Left cardiac atrium (tissue), 4 donors: ENCODE data around the gene DNAJC16. TPM values are rescaled to one million over a fixed set of nuclear protein-coding genes. Genes with fewer than 3 reads are reported as not detected.
"Not testable (repeated sequence)": the region's sequence is repeated elsewhere in the genome, so short reads cannot be mapped to it uniquely, and the experiment has no call there.

ENCODE experiments used
- ATAC-seq, 2 donors: fragments of 200-7000 bp; cut with Tn5 transposase; one replicate each; pipeline ENCODE4 v1.9.1; 2020; ENCODE audit warnings: mild to moderate bottlenecking in 2 of 2, moderate library complexity in 2 of 2
- DNase-seq: peaks from one replicate; pipeline ENCODE4 v3.0.0-alpha.2; 2020
- intact Hi-C, 2 donors: fragments of 100-400 bp; cut with DNase I; formaldehyde crosslinking; loops; one replicate each; pipeline versions ENCODE4 v1.14.1 to v1.15.1; 2022 to 2023
- total RNA-seq, 2 donors: library from RNA; stranded (reverse); fragmentation: NEBNext Ultra II Directional; extraction: Animal tissue kit (Norgen Biotek cat#: 25700); gene quantifications; one replicate each; pipeline ENCODE4 v1.2.1, GENCODE V29; 2021
- donor health status: DM: no; HTN: yes; CAD: no.
- donor health status: DM: no; HTN: yes; CAD: no; lungs with severe emphysema.
- donor health status: DM: yes; HTN: yes; CAD: no.
- donor health status: Dilated cardiomyopathy.

Gene DNAJC16
- total RNA-seq, 2 donors from 2014 or later: 17.1 to 17.7 TPM

DNA sequence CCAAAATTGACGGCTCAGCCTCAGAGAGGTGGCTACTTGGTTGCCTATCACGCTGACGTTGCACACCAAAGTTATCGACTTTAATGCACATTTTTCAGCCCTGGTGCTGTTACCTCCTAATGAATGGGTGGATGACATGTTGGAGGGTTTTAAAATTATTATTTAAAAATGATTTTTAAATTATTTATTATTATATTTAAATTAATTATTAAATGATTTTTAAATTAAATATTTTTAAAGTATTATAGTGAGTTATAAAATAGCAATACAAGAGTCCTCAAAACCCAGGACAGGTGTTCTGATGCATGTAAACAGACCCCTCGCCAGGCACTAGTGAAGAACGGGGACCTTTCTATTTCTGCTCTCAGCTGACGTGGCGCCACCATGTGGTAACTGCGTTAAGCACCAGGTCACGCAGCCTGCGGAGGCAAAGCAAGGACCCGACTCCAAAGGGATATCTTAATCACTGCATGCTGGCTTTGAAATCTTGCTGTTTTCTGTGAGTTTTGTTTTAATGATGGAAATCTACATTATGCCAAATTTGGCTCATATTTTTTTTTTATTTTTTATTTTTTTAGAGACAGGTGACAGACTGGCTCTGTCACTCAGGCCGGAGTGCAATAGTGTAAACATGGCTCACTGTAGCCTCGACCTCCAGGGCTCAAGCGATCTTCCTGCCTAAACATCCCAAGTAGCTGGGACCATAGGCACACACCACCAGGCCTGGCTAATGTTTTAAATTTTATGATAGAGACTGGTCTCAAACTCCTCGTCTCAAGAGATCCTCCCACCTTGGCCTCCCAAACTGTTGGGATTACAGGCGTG, 25.2 kb upstream of the DNAJC16 start:
- DNase-seq (peak; percentile 59), ATAC-seq (peak in 1 of 2 donors; percentile 44)
- intact Hi-C loops: loop anchor here in 1 of 2 donors (10.0 kb wide), 1 partner anchor 177 kb away; no protein-coding TSS in a partner anchor

DNA sequence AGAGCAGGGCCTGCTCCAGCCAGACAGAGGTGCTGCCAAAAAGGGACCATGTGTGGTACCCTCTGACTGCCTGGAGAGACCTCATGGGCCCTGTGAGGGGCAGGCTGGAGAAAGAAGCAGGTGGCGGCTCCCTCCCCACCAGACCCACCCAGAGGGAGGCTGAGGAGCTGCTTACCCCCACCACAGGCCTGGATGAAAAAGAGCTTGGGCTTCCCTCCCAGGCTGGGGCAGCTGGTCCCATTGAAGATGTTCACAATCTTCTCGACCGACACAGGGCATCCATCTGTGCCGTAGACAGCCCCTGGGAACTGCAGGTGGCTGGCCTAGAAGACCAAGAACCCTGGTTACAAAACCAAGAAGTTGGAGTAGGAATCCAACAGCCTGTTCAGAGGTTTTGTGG, 22.2 kb upstream of the DNAJC16 start:
- intact Hi-C loops: loop anchor here in 1 of 2 donors (10.0 kb wide), 1 partner anchor 180 kb away; no protein-coding TSS in a partner anchor
- DNase-seq (no peak), ATAC-seq (no peak)

DNA sequence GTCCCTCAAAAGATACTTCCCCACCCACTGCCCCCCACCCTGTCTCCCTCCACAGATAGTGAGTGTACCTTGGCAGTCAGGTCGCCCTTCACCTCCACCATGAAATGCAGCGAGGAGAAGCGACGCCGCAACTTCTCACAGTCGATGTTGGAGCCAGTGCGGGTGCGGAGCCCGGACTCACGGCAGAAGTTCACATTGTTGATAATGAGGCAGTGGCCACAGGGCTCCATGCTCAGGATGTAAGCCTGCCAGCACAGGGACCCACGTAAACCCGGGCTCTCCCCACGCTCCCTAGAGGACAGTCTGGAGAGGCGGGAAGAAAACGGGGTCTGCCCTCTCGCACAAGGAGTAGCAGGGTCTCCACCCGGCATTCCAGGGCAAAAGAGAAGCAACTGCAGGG, 19.8 kb upstream of the DNAJC16 start:
- intact Hi-C loops: loop anchor here in 1 of 2 donors (10.0 kb wide), 1 partner anchor 182 kb away; no protein-coding TSS in a partner anchor
- no peak for ATAC-seq
- no peak for DNase-seq

DNA sequence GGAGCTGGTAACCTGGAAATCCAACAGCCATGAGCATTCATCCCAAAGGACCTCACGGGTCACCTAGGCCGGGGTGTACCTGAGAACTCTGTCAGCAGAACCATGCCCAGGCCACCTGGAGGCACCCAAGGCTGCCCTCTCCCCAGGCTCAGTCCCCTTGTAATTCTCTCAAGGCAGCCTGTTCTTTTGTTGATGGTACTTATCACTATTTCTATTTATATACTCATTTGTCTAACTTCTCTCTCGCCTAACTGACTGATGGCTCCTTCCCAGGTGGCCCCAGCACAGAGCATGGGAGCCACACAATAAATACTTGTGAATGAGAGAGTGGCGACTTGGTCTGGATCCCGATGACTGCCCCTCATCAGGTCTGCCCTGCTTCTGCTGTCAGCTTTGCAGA, 19.4 kb upstream of the DNAJC16 start:
- no peak for DNase-seq
- intact Hi-C loops: loop anchor here in 1 of 2 donors (10.0 kb wide), 1 partner anchor 182 kb away; no protein-coding TSS in a partner anchor
- ATAC-seq: peak; percentile 37 to 55

DNA sequence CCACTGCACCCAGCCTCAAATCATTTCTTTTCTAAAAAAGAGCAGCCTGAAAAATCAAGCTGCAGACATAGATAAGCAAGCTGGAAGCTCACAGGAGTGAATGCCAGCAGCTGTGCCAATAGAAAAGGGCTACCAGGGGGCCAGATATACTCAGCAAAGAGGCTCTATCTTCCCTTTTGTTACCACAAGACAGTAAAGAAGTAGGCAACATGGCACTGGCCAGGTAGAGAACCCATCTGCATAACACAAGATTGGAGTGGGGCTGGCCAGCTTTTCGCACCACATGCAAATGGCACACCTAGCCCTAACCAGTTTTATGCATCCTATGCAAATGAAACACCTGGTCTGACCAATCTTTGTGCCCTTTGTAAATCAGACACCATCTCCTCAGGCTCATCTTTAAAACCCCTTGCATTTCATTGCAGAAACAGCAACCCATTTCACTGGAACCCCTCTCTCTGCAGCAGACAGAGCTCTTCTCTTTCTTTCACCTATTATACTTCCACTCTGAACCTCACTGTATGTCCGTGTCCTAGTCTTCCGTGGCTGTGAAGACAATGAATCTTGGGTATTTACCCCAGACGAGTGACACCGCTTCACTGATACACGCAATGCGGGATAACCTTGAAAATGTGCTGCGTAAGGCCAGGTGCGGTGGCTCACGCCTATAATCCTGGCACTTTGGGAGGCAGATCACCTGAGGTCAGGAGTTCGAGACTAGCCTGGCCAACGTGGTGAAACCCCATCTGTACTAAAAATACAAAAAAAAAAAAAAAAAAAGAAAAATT, 17.8 kb upstream of the DNAJC16 start:
- intact Hi-C loops: loop anchor here in 1 of 2 donors (10.0 kb wide), 1 partner anchor 184 kb away; no protein-coding TSS in a partner anchor
- DNase-seq (no peak), ATAC-seq (no peak)

DNA sequence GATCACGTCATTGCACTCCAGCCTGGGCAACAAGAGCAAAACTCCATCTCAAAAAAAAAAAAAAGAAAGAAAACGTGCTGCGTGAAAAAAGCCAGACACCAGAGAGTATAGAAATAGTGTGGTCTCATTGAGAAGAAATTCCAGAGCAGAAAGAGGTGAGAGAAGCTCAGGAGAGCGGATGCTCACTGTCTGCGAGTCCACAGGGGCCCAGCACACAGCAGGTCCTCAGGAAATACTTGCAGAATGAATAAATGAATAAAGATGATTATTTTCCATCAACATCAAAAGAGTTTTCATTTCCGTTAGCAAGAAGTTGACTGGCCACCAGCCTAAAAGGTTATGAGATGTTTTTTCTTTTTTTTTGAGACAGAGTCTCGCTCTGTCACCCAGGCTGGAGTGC, 17.1 kb upstream of the DNAJC16 start:
- no peak for DNase-seq
- intact Hi-C loops: loop anchor here in 1 of 2 donors (10.0 kb wide), 1 partner anchor 185 kb away; no protein-coding TSS in a partner anchor

DNA sequence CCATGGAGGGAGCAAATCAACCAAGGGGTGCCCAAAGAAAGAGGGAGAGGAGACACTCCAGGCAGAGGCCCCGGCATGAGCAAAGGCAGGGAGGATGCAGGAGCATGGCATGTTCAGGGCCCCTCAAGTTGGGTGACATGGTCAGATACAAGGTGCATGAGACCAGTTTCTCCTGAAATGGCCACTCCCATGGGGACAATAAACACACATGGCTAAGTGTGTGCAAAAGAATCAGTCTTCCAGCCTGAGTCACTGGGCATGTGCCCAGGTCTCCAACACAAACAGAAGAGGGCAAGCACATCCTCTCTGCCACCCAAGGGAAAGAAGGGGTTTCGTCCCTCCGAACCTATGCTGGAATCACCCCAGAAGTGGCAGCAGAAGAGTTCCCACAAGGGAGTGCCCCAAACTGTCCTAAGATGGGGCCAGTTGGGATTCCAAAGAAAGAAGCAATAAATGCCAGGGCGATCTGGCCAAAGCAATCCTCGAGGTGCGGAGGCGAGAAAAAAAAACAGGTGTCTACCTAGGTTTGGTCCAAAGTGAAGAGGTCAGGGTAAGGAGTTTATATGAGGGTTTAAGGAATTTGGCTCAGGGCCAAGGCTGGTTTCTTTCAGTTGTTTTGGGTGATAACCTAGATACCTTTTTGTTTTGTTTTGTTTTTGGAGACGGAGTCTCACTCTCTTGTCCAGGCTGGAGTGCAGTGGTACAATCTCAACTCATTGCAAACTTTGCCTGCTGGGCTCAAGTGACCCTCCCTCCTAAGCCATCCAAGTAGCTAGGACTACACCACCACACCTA, 15.8 kb upstream of the DNAJC16 start:
- ATAC-seq: no peak
- no peak for DNase-seq
- intact Hi-C loops: no loop called here

More for the DNA sequence above, 17.1 kb upstream of the DNAJC16 start:
- ATAC-seq: no peak

DNA sequence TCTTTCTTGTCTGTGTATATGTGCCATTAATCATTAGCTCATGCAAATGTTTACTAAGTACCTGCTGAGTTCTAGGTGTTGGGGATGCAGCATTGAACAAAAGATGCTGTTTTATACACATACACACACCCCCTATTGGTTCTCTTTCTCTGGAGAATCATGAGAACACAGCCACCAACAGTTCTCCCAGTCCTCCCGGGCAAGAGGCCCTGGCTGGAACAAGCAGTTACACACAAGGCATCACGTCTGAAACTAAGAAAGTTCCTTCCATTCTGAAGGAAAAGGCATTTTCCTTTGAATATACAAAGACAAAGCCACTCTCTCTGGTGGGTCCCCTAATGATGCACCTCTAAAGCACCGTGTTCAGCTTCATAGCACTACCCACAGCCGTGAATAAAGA, 13.5 kb upstream of the DNAJC16 start:
- no peak for ATAC-seq
- DNase-seq: no peak
- intact Hi-C loops: no loop called here

DNA sequence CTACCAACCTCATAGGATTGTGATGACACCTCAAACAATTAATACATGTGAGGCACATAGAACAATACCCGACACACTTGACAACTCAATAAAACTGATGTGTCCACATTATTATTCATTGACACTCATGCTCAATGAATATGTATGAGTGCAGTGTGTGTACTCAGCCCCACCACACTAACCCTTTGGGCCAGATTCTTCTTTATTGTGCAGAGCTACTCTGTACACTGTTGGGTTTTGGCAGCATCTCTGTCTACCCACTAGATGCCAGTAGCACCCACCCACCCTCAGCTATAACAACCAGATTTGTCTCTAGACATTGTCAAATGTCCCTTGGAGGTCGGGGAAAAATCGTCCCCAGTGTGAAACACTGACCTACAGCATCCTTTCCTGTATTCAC, 12.7 kb upstream of the DNAJC16 start:
- ATAC-seq: no peak
- intact Hi-C loops: no loop called here
- no peak for DNase-seq

DNA sequence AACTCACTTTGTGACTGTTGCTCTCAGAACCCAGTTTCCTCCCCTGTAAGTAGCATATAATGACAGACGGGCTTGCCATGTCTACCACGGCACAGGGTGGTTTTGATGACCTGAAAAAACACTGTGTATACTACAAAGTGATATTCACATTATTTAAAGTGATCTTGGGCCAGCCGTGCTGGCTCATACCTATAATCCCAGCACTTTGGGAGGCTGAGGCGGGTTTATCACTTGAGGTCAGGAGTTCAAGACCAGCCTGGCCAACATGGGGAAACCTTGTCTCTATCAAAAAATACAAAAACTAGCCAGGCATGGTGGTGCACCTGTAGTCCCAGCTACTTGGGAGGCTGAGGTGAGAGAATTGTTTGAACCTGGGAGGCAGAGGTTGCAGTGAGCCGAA, 12.1 kb upstream of the DNAJC16 start:
- intact Hi-C loops, ATAC-seq, DNase-seq: not testable (repeated sequence)

DNA sequence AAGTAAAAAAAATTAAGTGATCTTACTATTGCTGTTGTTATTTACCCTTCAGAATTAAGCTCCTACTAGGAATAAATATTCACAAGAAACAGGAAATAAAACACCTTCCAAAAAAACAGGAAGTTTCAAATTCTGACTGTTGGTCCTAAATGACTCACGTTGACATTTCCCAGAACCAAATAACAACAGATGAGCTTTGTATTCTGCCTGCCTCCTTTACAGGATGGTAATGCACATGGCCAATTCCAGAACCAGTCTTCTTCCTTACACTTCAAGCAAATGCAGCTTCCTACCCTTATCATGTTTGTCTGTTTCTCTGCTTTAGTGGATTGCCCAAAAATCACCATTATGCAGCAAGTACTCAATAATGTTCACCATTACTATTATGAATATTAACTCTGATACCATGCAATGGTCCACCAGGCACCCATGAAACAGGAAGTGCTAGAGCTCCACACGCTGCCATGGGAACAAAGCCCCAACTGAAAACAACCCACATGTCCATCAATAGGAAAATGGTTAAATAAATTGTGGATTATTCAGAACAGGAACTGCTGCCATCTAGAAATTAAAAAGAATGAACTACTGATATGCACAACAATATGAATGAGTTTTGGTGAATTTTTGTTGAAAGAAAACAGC, 11.5 kb upstream of the DNAJC16 start:
- intact Hi-C loops: no loop called here
- ATAC-seq (no peak), DNase-seq (no peak)

DNA sequence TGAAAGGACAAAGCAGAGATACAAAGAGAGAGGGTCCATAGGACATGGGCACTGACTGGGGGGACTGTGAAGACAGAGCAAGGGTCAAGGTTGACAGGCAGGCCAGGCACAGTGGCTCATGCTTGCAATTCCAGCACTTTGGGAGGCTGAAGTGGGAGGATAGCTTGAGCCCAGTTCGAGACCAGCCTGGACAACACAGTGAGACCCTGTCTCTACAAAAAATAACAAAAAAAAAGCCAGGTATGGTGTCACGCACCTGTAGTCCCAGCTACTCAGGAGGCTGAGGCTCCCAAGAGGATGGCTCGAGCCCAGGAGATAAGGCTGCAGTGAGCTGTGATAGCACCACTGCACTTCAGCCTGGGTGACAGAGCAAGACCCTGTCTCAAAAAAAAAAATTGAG, 7.0 kb upstream of the DNAJC16 start:
- intact Hi-C loops: no loop called here
- ATAC-seq (no peak), DNase-seq (no peak)

DNA sequence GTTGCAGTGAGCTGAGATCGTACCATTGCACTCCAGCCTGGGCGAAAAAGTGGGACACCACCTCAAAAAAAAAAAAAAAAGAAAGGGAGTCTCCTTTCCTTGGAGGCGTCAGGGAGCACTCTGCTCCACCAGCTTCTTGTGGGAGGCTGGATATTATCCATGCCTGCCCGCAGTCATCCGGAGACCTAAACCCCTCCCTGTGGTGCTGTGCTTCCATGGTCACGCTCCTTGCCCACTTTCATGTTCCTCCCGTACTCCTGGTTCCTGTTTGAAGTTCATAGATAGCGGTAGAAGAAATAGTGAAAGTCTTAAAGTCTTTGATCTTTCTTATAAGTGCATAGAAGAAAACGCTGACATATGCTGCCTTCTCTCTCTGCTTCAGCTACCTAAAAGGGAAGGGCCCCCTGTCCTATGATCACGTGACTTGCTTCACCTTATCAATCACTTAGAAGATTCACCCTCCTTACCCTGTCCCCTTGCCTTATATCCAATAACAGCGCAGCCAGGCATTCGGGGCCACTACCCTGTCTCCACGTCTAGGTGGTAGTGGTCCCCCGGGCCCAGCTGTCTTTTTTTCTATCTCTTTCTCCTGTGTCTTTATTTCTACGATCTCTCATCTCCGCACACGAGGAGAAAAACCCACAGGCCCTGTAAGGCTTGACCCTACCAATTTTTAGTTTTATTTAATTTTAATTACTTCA, 5.3 kb upstream of the DNAJC16 start:
- DNase-seq, ATAC-seq, intact Hi-C loops: not testable (repeated sequence)

DNA sequence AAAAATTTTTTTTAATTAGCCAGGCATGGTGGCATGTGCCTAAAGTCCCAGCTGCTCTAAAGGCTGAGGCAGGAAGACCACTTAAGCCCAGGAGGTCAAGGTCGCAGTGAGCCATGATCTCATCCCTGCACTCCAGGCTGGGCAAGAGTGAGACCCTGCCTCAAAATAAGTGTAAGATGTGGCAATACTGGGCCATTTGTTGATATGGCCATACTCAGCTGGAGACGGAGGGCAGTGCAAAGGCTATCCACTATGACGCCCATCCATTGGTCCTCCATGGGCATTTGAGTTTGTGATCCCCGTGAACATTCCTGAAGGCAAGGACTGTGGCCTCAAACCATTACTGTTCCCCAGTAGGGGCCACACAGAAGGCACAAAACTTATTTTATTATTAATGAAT, 4.1 kb upstream of the DNAJC16 start:
- ATAC-seq (no peak), DNase-seq (no peak)
- intact Hi-C loops: no loop called here

DNA sequence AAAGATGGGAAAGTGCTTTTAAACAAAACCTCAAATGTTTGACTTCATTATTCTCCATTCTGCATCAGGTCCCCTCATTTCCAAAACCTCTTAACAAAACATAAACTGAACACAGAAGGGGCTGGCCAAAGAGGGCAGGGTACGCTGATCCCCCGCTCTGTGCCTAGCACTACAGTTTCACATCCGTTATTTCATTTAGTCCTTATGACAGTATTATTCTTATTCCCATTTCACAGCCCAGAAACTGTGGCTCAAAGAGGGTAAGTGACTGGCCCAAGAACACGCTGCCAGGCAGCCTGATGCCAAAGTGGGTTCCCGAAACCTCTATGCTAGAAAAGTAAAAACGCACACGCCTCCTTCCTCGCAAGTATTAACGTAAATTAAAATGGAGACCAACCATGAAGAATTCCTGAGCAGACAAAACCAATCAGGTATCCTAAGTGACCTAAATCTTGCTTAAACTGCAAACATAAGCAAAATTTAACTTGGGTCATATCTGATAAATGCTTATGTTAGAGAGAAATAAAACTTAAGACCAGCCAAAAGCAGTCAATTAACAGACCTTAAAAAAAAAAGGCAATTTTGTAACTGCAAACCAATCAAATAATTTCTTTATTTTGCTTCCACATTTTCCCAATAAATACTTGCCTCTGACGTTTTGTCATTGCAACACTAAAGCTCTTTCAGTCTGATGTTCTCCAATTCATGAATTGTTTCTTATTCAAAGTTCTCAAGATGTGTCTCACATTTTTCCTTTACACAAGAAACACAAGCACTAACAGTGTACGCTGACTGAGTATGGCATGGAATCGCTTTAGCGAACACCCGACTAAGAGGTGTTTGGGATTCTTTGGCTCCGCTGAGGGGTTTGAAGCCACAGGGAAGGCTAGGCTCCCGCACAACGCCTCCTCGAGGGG, 3.3 kb upstream of the DNAJC16 start:
- intact Hi-C loops: no loop called here
- ATAC-seq: peak in 1 of 2 donors; percentile 0
- no peak for DNase-seq

DNA sequence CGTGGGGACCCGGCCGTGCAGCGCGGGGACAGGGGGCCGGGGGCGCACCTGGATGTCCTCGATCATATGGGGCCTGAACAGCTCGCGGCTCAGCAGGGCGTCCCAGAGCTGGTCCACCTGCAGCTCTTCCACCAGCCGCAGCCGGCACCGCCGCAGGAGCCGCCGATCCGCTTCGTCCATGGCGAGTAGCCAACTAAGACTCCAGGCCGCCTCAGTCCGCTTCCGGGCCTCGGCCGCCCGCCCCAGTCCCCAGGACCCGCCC, 2.7 kb upstream of the DNAJC16 start, which contains the start of gene CASP9:
Gene CASP9, minus strand, starts transcription at position 195 of the 262 bp plus-strand sequence. Its CDS starts 15 bp downstream, at position 180.
- no peak for DNase-seq
- intact Hi-C loops: no loop called here
- no peak for ATAC-seq
